ENCODE results near the gene AUP1.

The AUP1 gene

DNA sequence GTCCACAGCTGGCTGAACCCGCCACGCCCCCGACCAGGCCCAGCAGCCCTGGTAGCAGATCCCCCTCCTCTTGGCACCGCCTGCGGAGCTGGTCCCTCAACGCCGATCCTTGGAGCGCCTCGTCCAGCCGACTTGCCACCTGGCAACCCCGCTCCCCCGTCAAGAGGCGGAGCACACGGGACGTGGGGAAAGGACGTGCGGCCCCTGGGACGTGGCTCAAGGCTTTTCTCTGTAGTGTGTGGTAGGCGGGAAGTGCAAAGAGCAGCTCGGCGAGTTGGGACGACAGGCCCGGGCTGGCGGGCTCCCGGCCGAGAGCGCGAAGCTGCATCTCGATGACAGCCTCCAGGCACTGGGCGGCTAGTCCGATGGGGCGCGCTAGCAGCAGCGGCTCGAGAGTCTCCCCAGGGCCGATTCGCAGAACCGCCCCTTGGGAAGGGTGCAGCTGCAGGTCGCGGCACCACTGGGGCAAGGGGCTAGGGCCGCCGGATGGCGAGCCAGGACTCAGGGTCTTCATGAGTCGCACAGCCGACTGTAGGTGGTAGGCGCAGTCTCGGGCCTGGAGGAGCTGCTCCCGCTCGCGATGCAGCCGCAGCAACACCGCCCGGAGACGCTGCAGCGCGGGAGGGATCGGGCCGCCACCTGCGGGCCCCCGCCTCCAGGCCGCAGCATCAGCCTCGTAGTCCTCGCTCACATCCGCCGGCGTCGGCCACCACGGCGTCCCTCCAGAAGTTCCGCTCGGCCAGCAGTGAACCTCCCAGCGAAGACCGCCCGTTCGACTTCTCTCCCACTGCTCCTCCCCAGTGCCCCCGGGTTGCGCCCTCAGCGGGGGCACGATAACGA lies 47.3 kb downstream of the AUP1 start:
- DNase-seq (ENCODE audit: low read depth) = no peak
- TF ChIP-seq, protein P1, sequence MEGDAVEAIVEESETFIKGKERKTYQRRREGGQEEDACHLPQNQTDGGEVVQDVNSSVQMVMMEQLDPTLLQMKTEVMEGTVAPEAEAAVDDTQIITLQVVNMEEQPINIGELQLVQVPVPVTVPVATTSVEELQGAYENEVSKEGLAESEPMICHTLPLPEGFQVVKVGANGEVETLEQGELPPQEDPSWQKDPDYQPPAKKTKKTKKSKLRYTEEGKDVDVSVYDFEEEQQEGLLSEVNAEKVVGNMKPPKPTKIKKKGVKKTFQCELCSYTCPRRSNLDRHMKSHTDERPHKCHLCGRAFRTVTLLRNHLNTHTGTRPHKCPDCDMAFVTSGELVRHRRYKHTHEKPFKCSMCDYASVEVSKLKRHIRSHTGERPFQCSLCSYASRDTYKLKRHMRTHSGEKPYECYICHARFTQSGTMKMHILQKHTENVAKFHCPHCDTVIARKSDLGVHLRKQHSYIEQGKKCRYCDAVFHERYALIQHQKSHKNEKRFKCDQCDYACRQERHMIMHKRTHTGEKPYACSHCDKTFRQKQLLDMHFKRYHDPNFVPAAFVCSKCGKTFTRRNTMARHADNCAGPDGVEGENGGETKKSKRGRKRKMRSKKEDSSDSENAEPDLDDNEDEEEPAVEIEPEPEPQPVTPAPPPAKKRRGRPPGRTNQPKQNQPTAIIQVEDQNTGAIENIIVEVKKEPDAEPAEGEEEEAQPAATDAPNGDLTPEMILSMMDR (conservative IDR thresholded peaks at IDR 0.05; ENCODE audit: low read depth, low read length) = no peak
- H3K4me3 ChIP-seq (ENCODE audit: low read length) = peak overlapping the region; percentile 84

DNA sequence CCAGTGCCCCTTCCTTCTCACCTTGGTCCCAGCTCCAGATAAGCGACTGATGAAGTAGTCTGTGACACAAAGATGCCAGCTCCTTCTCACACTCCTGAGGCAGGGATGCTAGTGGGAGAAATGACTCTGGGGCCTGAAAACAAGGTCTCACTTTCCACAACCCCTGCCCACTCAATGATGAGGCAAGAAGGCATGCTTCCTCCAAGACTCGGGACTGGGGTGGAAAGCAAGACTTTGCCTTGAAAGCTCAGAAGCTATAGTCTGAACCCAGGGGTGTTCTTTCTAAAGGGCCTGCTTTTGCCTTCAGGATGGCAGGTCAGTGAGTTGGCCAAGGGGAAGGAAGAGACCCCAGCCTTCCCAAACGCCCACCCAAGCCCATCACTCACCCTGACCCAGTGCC lies 48.1 kb downstream of the AUP1 start:
- peak overlapping the region; percentile 84 for H3K4me3 ChIP-seq (ENCODE audit: low read length)
- TF ChIP-seq, protein P1 (conservative IDR thresholded peaks at IDR 0.05; ENCODE audit: low read depth, low read length) = no peak
- no peak for DNase-seq (ENCODE audit: low read depth)
